ENCODE results near the gene VKORC1L1. TPM values are rescaled to one million over a fixed set of nuclear protein-coding genes. Genes with fewer than 3 reads are reported as not detected.
A peak's percentile ranks its signal among the peaks of the same experiment; 100 is the strongest.

Gene VKORC1L1
- total RNA-seq, 1 experiment from 2014 or later: 23.6 TPM

GRCh38 chr7:65974191-65974801 lies 101.4 kb downstream of the VKORC1L1 start:
- DNase-seq: no peak
- H3K4me1 ChIP-seq (ENCODE audit: low read length): no peaks in the 10 kb centered on the region
- H3K4me2 ChIP-seq (ENCODE audit: low read depth, low read length, poor library complexity, severe bottlenecking): no peak overlapping the region
- H3K9me3 ChIP-seq (ENCODE audit: low read length): no peaks in the 10 kb centered on the region
- H3K36me3 ChIP-seq (ENCODE audit: insufficient read depth, low read length): peaks cover 7% of the 10 kb centered on the region
- H3K27ac ChIP-seq (ENCODE audit: low read length): no peak overlapping the region
- no peak overlapping the region for H2AFZ ChIP-seq (ENCODE audit: low read length)
- H4K20me1 ChIP-seq (ENCODE audit: insufficient read depth, low read depth, low read length): no peaks in the 10 kb centered on the region
- no peaks in the 10 kb centered on the region for H3K27me3 ChIP-seq (ENCODE audit: low read length)
- H3K9me2 ChIP-seq (replicated peaks; ENCODE audit: insufficient read depth, low read length): no peaks in the 10 kb centered on the region
- H3K79me2 ChIP-seq (ENCODE audit: low read length): peaks cover 6% of the 10 kb centered on the region
- no peak overlapping the region for H3K4me3 ChIP-seq (ENCODE audit: low read length)
- no peak overlapping the region for H3K9ac ChIP-seq (ENCODE audit: low read length)

- H3K27me3 ChIP-seq (ENCODE audit: low read length): no peaks in the 10 kb centered on the region
- no peak overlapping the region for H2AFZ ChIP-seq (ENCODE audit: low read length)
- no peaks in the 10 kb centered on the region for H3K4me1 ChIP-seq (ENCODE audit: low read length)
- H3K9me2 ChIP-seq (replicated peaks; ENCODE audit: insufficient read depth, low read length): no peaks in the 10 kb centered on the region
- H3K4me3 ChIP-seq (ENCODE audit: low read length): no peak overlapping the region
- no peak overlapping the region for H3K9ac ChIP-seq (ENCODE audit: low read length)
- H3K79me2 ChIP-seq (ENCODE audit: low read length): peaks cover 11% of the 10 kb centered on the region
- no peak for DNase-seq
- no peaks in the 10 kb centered on the region for H4K20me1 ChIP-seq (ENCODE audit: insufficient read depth, low read depth, low read length)
- H3K36me3 ChIP-seq (ENCODE audit: insufficient read depth, low read length): peaks cover 7% of the 10 kb centered on the region
- H3K9me3 ChIP-seq (ENCODE audit: low read length): no peaks in the 10 kb centered on the region
- H3K4me2 ChIP-seq (ENCODE audit: low read depth, low read length, poor library complexity, severe bottlenecking): no peak overlapping the region
- H3K27ac ChIP-seq (ENCODE audit: low read length): no peak overlapping the region
Observed at GRCh38 chr7:65974876-65975275, 102.0 kb downstream of the VKORC1L1 start.

- Histone ChIP-seq H3K4me3 (ENCODE audit: low read length) (no peak overlapping the region), H4K20me1 (ENCODE audit: insufficient read depth, low read depth, low read length) (0 out of 2 replicates have a peak, but pooled peaks cover 3% of the 10 kb centered on the region), H3K36me3 (ENCODE audit: insufficient read depth, low read length) (peaks cover 5% of the 10 kb centered on the region)
Observed at GRCh38 chr7:65975814-65976445, 103.1 kb downstream of the VKORC1L1 start.

GRCh38 chr7:65976659-65977196 lies 103.9 kb downstream of the VKORC1L1 start:
- Histone ChIP-seq H3K4me1 (ENCODE audit: low read length) (peaks cover 11% of the 10 kb centered on the region), H3K4me3 (ENCODE audit: low read length) (no peak overlapping the region), H3K36me3 (ENCODE audit: insufficient read depth, low read length) (peaks cover 3% of the 10 kb centered on the region), H3K79me2 (ENCODE audit: low read length) (peaks cover 28% of the 10 kb centered on the region), H2AFZ (ENCODE audit: low read length) (no peak overlapping the region), H3K27me3 (ENCODE audit: low read length) (no peaks in the 10 kb centered on the region), H4K20me1 (ENCODE audit: insufficient read depth, low read depth, low read length) (0 out of 2 replicates have a peak, but pooled peaks cover 3% of the 10 kb centered on the region), H3K9me3 (ENCODE audit: low read length) (no peaks in the 10 kb centered on the region), H3K4me2 (ENCODE audit: low read depth, low read length, poor library complexity, severe bottlenecking) (no peak overlapping the region), H3K9me2 (replicated peaks; ENCODE audit: insufficient read depth, low read length) (no peaks in the 10 kb centered on the region), H3K9ac (ENCODE audit: low read length) (no peak overlapping the region), H3K27ac (ENCODE audit: low read length) (no peak overlapping the region)
- DNase-seq: no peak

More at GRCh38 chr7:65975814-65976445, 103.1 kb downstream of the VKORC1L1 start:
- Histone ChIP-seq H2AFZ (ENCODE audit: low read length) (no peak overlapping the region), H3K9me3 (ENCODE audit: low read length) (no peaks in the 10 kb centered on the region), H3K9me2 (replicated peaks; ENCODE audit: insufficient read depth, low read length) (no peaks in the 10 kb centered on the region), H3K27ac (ENCODE audit: low read length) (no peak overlapping the region), H3K9ac (ENCODE audit: low read length) (no peak overlapping the region), H3K4me2 (ENCODE audit: low read depth, low read length, poor library complexity, severe bottlenecking) (no peak overlapping the region), H3K4me1 (ENCODE audit: low read length) (peaks cover 8% of the 10 kb centered on the region), H3K79me2 (ENCODE audit: low read length) (peaks cover 20% of the 10 kb centered on the region), H3K27me3 (ENCODE audit: low read length) (no peaks in the 10 kb centered on the region)
- no peak for DNase-seq

GRCh38 chr7:65978891-65979582 lies 106.2 kb downstream of the VKORC1L1 start:
- Histone ChIP-seq H3K27ac (ENCODE audit: low read length) (no peak overlapping the region), H3K9me2 (replicated peaks; ENCODE audit: insufficient read depth, low read length) (no peaks in the 10 kb centered on the region)
- no peak for DNase-seq

GRCh38 chr7:65979583-65980477 lies 107.0 kb downstream of the VKORC1L1 start:
- Histone ChIP-seq H3K4me2 (ENCODE audit: low read depth, low read length, poor library complexity, severe bottlenecking) (peak overlapping the region; percentile 66), H3K79me2 (ENCODE audit: low read length) (peaks cover 32% of the 10 kb centered on the region), H2AFZ (ENCODE audit: low read length) (no peak overlapping the region), H3K9ac (ENCODE audit: low read length) (0 out of 2 replicates have a peak overlapping the region, but pooled peaks have one; percentile 95), H3K9me2 (replicated peaks; ENCODE audit: insufficient read depth, low read length) (no peaks in the 10 kb centered on the region), H3K27ac (ENCODE audit: low read length) (no peak overlapping the region), H3K9me3 (ENCODE audit: low read length) (no peaks in the 10 kb centered on the region), H3K4me3 (ENCODE audit: low read length) (peak overlapping the region; percentile 92; the same call in 1 of the 2 replicates), H3K27me3 (ENCODE audit: low read length) (no peaks in the 10 kb centered on the region), H4K20me1 (ENCODE audit: insufficient read depth, low read depth, low read length) (0 out of 2 replicates have a peak, but pooled peaks cover 3% of the 10 kb centered on the region), H3K36me3 (ENCODE audit: insufficient read depth, low read length) (no peaks in the 10 kb centered on the region; the same call in 1 of the 2 replicates), H3K4me1 (ENCODE audit: low read length) (peaks cover 16% of the 10 kb centered on the region)
- no peak for DNase-seq

More at GRCh38 chr7:65978891-65979582, 106.2 kb downstream of the VKORC1L1 start:
- Histone ChIP-seq H3K79me2 (ENCODE audit: low read length) (peaks cover 32% of the 10 kb centered on the region), H3K4me1 (ENCODE audit: low read length) (peaks cover 16% of the 10 kb centered on the region), H3K36me3 (ENCODE audit: insufficient read depth, low read length) (no peaks in the 10 kb centered on the region; the same call in 1 of the 2 replicates), H3K27me3 (ENCODE audit: low read length) (no peaks in the 10 kb centered on the region), H4K20me1 (ENCODE audit: insufficient read depth, low read depth, low read length) (0 out of 2 replicates have a peak, but pooled peaks cover 3% of the 10 kb centered on the region), H3K4me3 (ENCODE audit: low read length) (no peak overlapping the region), H3K9ac (ENCODE audit: low read length) (no peak overlapping the region), H2AFZ (ENCODE audit: low read length) (no peak overlapping the region), H3K4me2 (ENCODE audit: low read depth, low read length, poor library complexity, severe bottlenecking) (no peak overlapping the region), H3K9me3 (ENCODE audit: low read length) (no peaks in the 10 kb centered on the region)

- Histone ChIP-seq H3K27me3 (ENCODE audit: low read length) (no peaks in the 10 kb centered on the region), H3K4me2 (ENCODE audit: low read depth, low read length, poor library complexity, severe bottlenecking) (peak overlapping the region; percentile 66), H3K9me2 (replicated peaks; ENCODE audit: insufficient read depth, low read length) (no peaks in the 10 kb centered on the region), H4K20me1 (ENCODE audit: insufficient read depth, low read depth, low read length) (0 out of 2 replicates have a peak, but pooled peaks cover 3% of the 10 kb centered on the region), H3K27ac (ENCODE audit: low read length) (no peak overlapping the region), H2AFZ (ENCODE audit: low read length) (no peak overlapping the region), H3K4me1 (ENCODE audit: low read length) (peaks cover 16% of the 10 kb centered on the region), H3K9ac (ENCODE audit: low read length) (peak overlapping the region; percentile 95), H3K9me3 (ENCODE audit: low read length) (no peaks in the 10 kb centered on the region), H3K4me3 (ENCODE audit: low read length) (peak overlapping the region; percentile 92), H3K79me2 (ENCODE audit: low read length) (peaks cover 32% of the 10 kb centered on the region), H3K36me3 (ENCODE audit: insufficient read depth, low read length) (no peaks in the 10 kb centered on the region; the same call in 1 of the 2 replicates)
- peak; percentile 65 for DNase-seq
Observed at GRCh38 chr7:65980478-65981250, 107.8 kb downstream of the VKORC1L1 start.
